ENCODE results near the gene GNG10. TPM values are rescaled to one million over a fixed set of nuclear protein-coding genes. Genes with fewer than 3 reads are reported as not detected.

The GNG10 gene
- total and polyA plus RNA-seq, 5 donors from 2014 or later = 11.1 to 50.6 (median 34.7) TPM

DNA sequence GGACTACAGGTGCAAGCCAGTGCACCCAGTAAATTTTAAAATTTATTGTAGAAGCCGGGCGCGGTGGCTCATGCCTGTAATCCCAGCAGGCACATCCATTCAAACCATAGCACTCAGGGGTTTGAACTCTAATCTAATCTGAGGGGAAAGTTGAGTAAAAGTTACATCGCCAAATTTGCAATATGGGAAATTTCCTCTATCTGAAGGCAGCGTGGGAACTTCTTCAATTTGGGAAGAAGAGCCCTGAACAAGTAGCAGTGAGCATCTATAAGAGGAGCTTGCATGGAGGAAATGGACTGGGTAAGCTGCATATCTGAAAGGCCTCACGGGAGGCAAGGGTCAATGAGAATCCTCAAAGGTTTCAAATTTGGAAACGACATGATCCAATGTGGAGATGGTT is 33.0 kb upstream of the GNG10 start:
- H3K36me3 Mint-ChIP-seq = peaks cover 4% of the 10 kb centered on the region
- no peaks in the 10 kb centered on the region for H3K36me3 ChIP-seq (ENCODE audit: control insufficient read depth, insufficient read depth, low read length)
- no peaks in the 10 kb centered on the region for H3K9me3 Mint-ChIP-seq
- H3K4me3 Mint-ChIP-seq = no peak overlapping the region
- H3K27me3 Mint-ChIP-seq = peaks cover 16% of the 10 kb centered on the region
- no peak for ATAC-seq (ENCODE audit: low read depth in 2 of 2)
- H3K27ac Mint-ChIP-seq = no peak overlapping the region
- H3K27ac ChIP-seq (ENCODE audit: insufficient read depth, low read length, poor library complexity, severe bottlenecking) = no peak overlapping the region
- H3K4me1 ChIP-seq (ENCODE audit: control insufficient read depth, insufficient read depth, low read length, poor library complexity, severe bottlenecking) = peaks cover 22% of the 10 kb centered on the region
- peaks cover 8% of the 10 kb centered on the region for H3K27me3 ChIP-seq (ENCODE audit: control insufficient read depth, insufficient read depth, low read length)
- DNase-seq = no peak
- H3K4me3 ChIP-seq (ENCODE audit: low read depth, low read length) = no peak overlapping the region
- peaks cover 17 to 28% (median 23%) of the 10 kb centered on the region in 4 donors for H3K4me1 Mint-ChIP-seq
- H3K9me3 ChIP-seq (ENCODE audit: control insufficient read depth in 2 of 2, low read length in 2 of 2) = no peaks in the 10 kb centered on the region

DNA sequence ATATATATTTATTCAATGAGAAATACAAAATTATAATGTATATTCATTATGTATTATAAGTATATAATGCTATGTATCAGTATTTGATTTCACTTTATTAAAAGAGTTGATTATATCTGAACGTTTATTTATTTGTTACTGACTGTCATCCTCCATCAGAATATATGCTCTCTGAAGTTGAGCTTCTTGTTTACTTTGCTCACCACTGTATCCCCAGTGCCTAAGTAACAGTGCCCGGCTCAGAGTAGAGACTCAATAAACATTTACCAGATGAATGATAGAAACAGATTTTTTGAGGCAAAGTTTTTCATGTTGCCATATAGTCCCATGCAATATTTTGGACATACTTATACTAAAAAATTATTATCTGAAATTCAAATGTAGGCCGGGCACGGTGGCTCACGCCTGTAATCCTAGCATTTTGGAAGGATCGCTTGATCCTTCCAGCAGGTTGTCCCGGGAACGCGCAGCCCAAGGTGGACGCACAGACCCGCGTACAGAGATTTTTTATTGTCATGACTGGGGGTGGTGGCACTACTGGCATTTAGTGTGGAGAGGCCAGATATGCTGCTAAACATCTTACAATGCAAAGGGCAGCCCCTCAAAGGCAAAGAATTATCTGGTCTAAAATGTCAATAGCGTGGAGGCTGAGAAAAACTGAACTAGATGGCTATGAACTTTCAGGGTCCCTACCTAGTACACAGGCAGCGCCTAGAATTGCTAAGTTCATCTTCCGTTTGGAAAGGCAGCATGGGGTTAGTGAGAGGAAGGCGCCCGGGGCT is 31.0 kb upstream of the GNG10 start:
- ATAC-seq (ENCODE audit: low read depth in 2 of 2) = peak; percentile 6 to 25
- H3K4me3 ChIP-seq (ENCODE audit: low read depth, low read length) = peak overlapping the region; percentile 90

GRCh38 chr9:111630964-111631213 is 30.5 kb upstream of the GNG10 start:
- Mint-ChIP-seq H3K4me3 (peak overlapping the region; percentile 92 to 99 (median 98)), H3K27ac (peak overlapping the region; percentile 83 to 96 (median 95)), H3K27me3 (peaks cover 11% of the 10 kb centered on the region), H3K9me3 (no peaks in the 10 kb centered on the region), H3K36me3 (peaks cover 10% of the 10 kb centered on the region), H3K4me1 (peaks cover 26 to 50% (median 39%) of the 10 kb centered on the region in 4 donors)
- no peaks in the 10 kb centered on the region for H3K36me3 ChIP-seq (ENCODE audit: control insufficient read depth, insufficient read depth, low read length)
- no peak for DNase-seq
- ATAC-seq (ENCODE audit: low read depth in 2 of 2) = no peak
- H3K27ac ChIP-seq (ENCODE audit: insufficient read depth, low read length, poor library complexity, severe bottlenecking) = peak overlapping the region; percentile 84
- peaks cover 22% of the 10 kb centered on the region for H3K4me1 ChIP-seq (ENCODE audit: control insufficient read depth, insufficient read depth, low read length, poor library complexity, severe bottlenecking)
- no peaks in the 10 kb centered on the region for H3K9me3 ChIP-seq (ENCODE audit: control insufficient read depth in 2 of 2, low read length in 2 of 2)
- no peaks in the 10 kb centered on the region for H3K27me3 ChIP-seq (ENCODE audit: control insufficient read depth, insufficient read depth, low read length)
- peak overlapping the region; percentile 90 for H3K4me3 ChIP-seq (ENCODE audit: low read depth, low read length)

More for the DNA sequence above, 31.0 kb upstream of the GNG10 start:
- peaks cover 11% of the 10 kb centered on the region for H3K27me3 Mint-ChIP-seq
- no peaks in the 10 kb centered on the region for H3K9me3 Mint-ChIP-seq
- no peak for DNase-seq
- H3K4me1 Mint-ChIP-seq = peaks cover 26 to 47% (median 36%) of the 10 kb centered on the region in 4 donors
- peaks cover 10% of the 10 kb centered on the region for H3K36me3 Mint-ChIP-seq
- peak overlapping the region; percentile 92 to 99 (median 98) for H3K4me3 Mint-ChIP-seq
- no peaks in the 10 kb centered on the region for H3K36me3 ChIP-seq (ENCODE audit: control insufficient read depth, insufficient read depth, low read length)
- no peaks in the 10 kb centered on the region for H3K9me3 ChIP-seq (ENCODE audit: control insufficient read depth in 2 of 2, low read length in 2 of 2)
- H3K27ac ChIP-seq (ENCODE audit: insufficient read depth, low read length, poor library complexity, severe bottlenecking) = peak overlapping the region; percentile 84
- H3K27me3 ChIP-seq (ENCODE audit: control insufficient read depth, insufficient read depth, low read length) = peaks cover 2% of the 10 kb centered on the region
- peak overlapping the region; percentile 83 to 96 (median 95) for H3K27ac Mint-ChIP-seq
- peaks cover 22% of the 10 kb centered on the region for H3K4me1 ChIP-seq (ENCODE audit: control insufficient read depth, insufficient read depth, low read length, poor library complexity, severe bottlenecking)

- peaks cover 26 to 52% (median 41%) of the 10 kb centered on the region in 4 donors for H3K4me1 Mint-ChIP-seq
Observed at GRCh38 chr9:111631214-111631971, 30.0 kb upstream of the GNG10 start, which contains the start of gene DNAJC25. DNAJC25 (plus strand) TSS chr9:111631334; CDS start chr9:111631408, 74 bp downstream.

GRCh38 chr9:111632060-111632459 is 29.3 kb upstream of the GNG10 start:
- peak overlapping the region; percentile 74 for H3K4me3 ChIP-seq (ENCODE audit: low read depth, low read length)
- peaks cover 22% of the 10 kb centered on the region for H3K4me1 ChIP-seq (ENCODE audit: control insufficient read depth, insufficient read depth, low read length, poor library complexity, severe bottlenecking)
- no peaks in the 10 kb centered on the region for H3K9me3 Mint-ChIP-seq
- no peaks in the 10 kb centered on the region for H3K27me3 ChIP-seq (ENCODE audit: control insufficient read depth, insufficient read depth, low read length)
- DNase-seq (peak in 1 of 3 donors; percentile 9), ATAC-seq (ENCODE audit: low read depth in 2 of 2) (no peak)
- H3K36me3 Mint-ChIP-seq = peaks cover 10% of the 10 kb centered on the region
- H3K9me3 ChIP-seq (ENCODE audit: control insufficient read depth in 2 of 2, low read length in 2 of 2) = no peaks in the 10 kb centered on the region
- H3K27ac Mint-ChIP-seq = peak overlapping the region; percentile 85 to 93 (median 86)
- H3K27me3 Mint-ChIP-seq = peaks cover 11% of the 10 kb centered on the region
- H3K4me1 Mint-ChIP-seq = peaks cover 26 to 52% (median 41%) of the 10 kb centered on the region in 4 donors
- H3K27ac ChIP-seq (ENCODE audit: insufficient read depth, low read length, poor library complexity, severe bottlenecking) = no peak overlapping the region
- no peaks in the 10 kb centered on the region for H3K36me3 ChIP-seq (ENCODE audit: control insufficient read depth, insufficient read depth, low read length)
- peak overlapping the region; percentile 89 to 94 (median 92) for H3K4me3 Mint-ChIP-seq

More at GRCh38 chr9:111631214-111631971, 30.0 kb upstream of the GNG10 start, which contains the start of gene DNAJC25:
- H3K9me3 Mint-ChIP-seq = no peaks in the 10 kb centered on the region
- H3K36me3 Mint-ChIP-seq = peaks cover 10% of the 10 kb centered on the region
- ATAC-seq (ENCODE audit: low read depth in 2 of 2) = peak; percentile 96 to 98
- peaks cover 11% of the 10 kb centered on the region for H3K27me3 Mint-ChIP-seq
- Histone ChIP-seq H3K36me3 (ENCODE audit: control insufficient read depth, insufficient read depth, low read length) (no peaks in the 10 kb centered on the region), H3K4me1 (ENCODE audit: control insufficient read depth, insufficient read depth, low read length, poor library complexity, severe bottlenecking) (peaks cover 22% of the 10 kb centered on the region), H3K27ac (ENCODE audit: insufficient read depth, low read length, poor library complexity, severe bottlenecking) (peak within 1 kb of the TSS; percentile 84), H3K27me3 (ENCODE audit: control insufficient read depth, insufficient read depth, low read length) (no peaks in the 10 kb centered on the region), H3K9me3 (ENCODE audit: control insufficient read depth in 2 of 2, low read length in 2 of 2) (no peaks in the 10 kb centered on the region), H3K4me3 (ENCODE audit: low read depth, low read length) (peak within 1 kb of the TSS; percentile 90)
- DNase-seq = peak; percentile 96 to 99 (median 97)
- peak within 1 kb of the TSS; percentile 93 to 96 (median 95) for H3K27ac Mint-ChIP-seq
- peak within 1 kb of the TSS; percentile 93 to 99 (median 98) for H3K4me3 Mint-ChIP-seq

DNA sequence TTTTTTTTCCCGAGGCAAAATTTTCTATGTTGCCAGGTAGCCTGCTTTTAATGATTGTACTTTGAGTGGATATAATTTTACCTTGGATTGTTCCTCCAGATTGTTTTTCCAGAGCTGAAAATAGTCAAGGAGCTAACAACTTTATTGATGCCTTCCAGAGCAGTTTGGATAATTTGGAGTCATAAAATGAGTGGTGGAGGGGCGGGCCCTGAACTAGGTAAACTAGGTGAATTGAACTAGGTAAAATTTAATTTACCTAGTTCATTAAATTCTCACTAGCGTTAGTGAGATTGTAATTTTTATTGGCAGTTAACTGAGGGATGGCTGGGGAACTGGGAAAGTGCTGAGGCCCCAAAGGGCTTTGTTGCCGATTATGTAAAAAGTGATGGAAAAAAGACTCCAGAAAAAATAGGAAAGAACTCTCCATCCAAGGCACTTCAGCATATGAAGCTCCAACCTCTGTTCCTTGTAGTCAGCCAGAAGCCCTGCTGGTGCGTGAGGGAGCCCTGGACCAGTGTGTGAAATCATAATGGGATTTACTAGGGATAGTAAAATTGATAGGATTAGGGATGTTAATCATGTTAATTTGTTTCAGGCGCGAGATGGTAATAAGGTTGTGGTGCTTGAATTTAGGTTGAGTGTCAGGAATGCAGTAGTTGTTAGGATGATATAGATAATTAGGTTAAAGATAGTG is 28.6 kb upstream of the GNG10 start:
- Mint-ChIP-seq H3K4me3 (peak overlapping the region; percentile 89 to 94 (median 92)), H3K9me3 (no peaks in the 10 kb centered on the region), H3K4me1 (peaks cover 26 to 52% (median 41%) of the 10 kb centered on the region in 4 donors), H3K36me3 (peaks cover 10% of the 10 kb centered on the region), H3K27ac (peak overlapping the region in 1 of 3 donors; percentile 37), H3K27me3 (peaks cover 11% of the 10 kb centered on the region)
- no peaks in the 10 kb centered on the region for H3K27me3 ChIP-seq (ENCODE audit: control insufficient read depth, insufficient read depth, low read length)
- no peaks in the 10 kb centered on the region for H3K36me3 ChIP-seq (ENCODE audit: control insufficient read depth, insufficient read depth, low read length)
- ATAC-seq (ENCODE audit: low read depth in 2 of 2) = no peak
- no peak overlapping the region for H3K27ac ChIP-seq (ENCODE audit: insufficient read depth, low read length, poor library complexity, severe bottlenecking)
- peaks cover 22% of the 10 kb centered on the region for H3K4me1 ChIP-seq (ENCODE audit: control insufficient read depth, insufficient read depth, low read length, poor library complexity, severe bottlenecking)
- H3K4me3 ChIP-seq (ENCODE audit: low read depth, low read length) = peak overlapping the region; percentile 74
- DNase-seq = no peak
- no peaks in the 10 kb centered on the region for H3K9me3 ChIP-seq (ENCODE audit: control insufficient read depth in 2 of 2, low read length in 2 of 2)

- Histone ChIP-seq H3K27ac (ENCODE audit: insufficient read depth, low read length, poor library complexity, severe bottlenecking) (no peak overlapping the region), H3K9me3 (ENCODE audit: control insufficient read depth in 2 of 2, low read length in 2 of 2) (no peaks in the 10 kb centered on the region), H3K36me3 (ENCODE audit: control insufficient read depth, insufficient read depth, low read length) (no peaks in the 10 kb centered on the region), H3K4me1 (ENCODE audit: control insufficient read depth, insufficient read depth, low read length, poor library complexity, severe bottlenecking) (peaks cover 22% of the 10 kb centered on the region), H3K4me3 (ENCODE audit: low read depth, low read length) (no peak overlapping the region), H3K27me3 (ENCODE audit: control insufficient read depth, insufficient read depth, low read length) (no peaks in the 10 kb centered on the region)
- Mint-ChIP-seq H3K27ac (peak overlapping the region in 2 of 3 donors; percentile 15 to 37), H3K4me1 (peaks cover 26 to 52% (median 41%) of the 10 kb centered on the region in 4 donors), H3K36me3 (peaks cover 10% of the 10 kb centered on the region), H3K27me3 (peaks cover 9% of the 10 kb centered on the region), H3K4me3 (peak overlapping the region in 3 of 4 donors; percentile 89 to 93 (median 90)), H3K9me3 (no peaks in the 10 kb centered on the region)
- ATAC-seq (ENCODE audit: low read depth in 2 of 2) (no peak), DNase-seq (no peak)
Observed at GRCh38 chr9:111633389-111633736, 28.0 kb upstream of the GNG10 start.
